ENCODE results near the gene HES6.

Gene HES6

DNA sequence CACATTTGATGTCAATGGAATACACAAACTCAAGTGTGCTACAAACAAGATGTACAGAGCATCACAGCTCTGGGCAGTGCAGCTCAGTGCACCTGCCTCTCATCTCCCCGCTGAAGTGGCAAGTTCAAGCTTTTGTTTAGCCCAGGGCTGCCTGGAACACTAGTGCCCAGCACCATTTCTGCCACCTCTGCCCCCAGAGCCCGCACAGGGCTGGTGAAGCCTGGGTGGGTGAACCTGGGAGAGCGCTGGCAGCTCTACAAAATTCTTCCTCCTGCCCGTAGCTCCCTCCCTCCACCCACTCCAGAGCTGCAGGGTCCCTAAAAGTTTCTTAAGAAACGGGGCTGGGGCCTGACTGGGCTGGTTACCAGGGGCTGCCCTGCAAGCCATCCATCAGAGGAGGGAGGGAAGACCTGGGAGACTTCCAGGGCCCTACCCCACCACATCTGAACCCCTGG is 1.5 kb downstream of the HES6 start:
- H3K27ac ChIP-seq = no peak overlapping the region
- peaks cover 0 to 6% of the 10 kb centered on the region in 2 donors for H3K27me3 ChIP-seq
- H3K9me3 ChIP-seq = no peaks in the 10 kb centered on the region
- DNase-seq = no peak
- TF ChIP-seq, protein P1, sequence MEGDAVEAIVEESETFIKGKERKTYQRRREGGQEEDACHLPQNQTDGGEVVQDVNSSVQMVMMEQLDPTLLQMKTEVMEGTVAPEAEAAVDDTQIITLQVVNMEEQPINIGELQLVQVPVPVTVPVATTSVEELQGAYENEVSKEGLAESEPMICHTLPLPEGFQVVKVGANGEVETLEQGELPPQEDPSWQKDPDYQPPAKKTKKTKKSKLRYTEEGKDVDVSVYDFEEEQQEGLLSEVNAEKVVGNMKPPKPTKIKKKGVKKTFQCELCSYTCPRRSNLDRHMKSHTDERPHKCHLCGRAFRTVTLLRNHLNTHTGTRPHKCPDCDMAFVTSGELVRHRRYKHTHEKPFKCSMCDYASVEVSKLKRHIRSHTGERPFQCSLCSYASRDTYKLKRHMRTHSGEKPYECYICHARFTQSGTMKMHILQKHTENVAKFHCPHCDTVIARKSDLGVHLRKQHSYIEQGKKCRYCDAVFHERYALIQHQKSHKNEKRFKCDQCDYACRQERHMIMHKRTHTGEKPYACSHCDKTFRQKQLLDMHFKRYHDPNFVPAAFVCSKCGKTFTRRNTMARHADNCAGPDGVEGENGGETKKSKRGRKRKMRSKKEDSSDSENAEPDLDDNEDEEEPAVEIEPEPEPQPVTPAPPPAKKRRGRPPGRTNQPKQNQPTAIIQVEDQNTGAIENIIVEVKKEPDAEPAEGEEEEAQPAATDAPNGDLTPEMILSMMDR (IDR thresholded peaks at IDR 0.05) = no peak
- intact Hi-C loops (cut with DNase I; ENCODE audit: low total_unique reads) = no loop called here
- H3K4me3 ChIP-seq = no peak overlapping the region
- no peaks in the 10 kb centered on the region for H3K36me3 ChIP-seq
- peaks cover 9 to 39% (median 37%) of the 10 kb centered on the region in 4 donors for H3K4me1 ChIP-seq

DNA sequence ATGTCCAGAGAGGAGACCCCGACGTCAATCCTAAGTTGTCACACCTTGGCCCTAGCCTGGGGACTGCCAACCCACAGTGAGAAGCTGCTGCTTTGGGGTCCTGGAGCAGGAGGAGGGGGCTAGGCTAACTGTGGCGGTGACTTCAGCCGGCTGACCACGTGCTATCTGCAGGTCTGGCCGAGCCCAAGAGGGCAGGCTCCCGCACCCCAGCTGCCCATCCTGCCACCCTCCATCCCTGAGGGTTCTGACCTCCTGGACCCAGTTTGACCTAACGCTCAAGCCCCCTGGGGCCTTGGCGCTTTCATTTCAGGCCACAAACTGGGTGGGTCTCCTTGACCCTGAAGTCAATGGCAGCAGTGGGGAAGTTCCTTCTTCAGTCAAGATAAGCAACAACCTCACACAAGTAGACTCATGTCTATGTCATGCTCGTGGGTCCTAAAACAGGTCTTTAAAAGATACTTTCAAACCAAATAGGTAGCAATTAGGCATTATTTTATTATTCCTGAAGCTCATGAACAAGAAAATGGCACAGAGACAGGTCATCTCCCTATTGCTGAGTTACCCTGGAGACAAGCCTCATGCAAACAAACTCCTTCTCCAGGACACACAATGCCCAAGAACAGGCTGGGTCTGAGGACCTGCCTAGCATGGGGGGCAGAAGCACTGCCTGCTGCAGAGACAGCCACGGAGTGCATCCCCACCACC is 2.3 kb downstream of the HES6 start:
- Histone ChIP-seq H3K4me1 (peaks cover 9 to 32% (median 30%) of the 10 kb centered on the region in 4 donors), H3K27ac (no peak overlapping the region), H3K27me3 (peaks cover 0 to 6% of the 10 kb centered on the region in 2 donors), H3K9me3 (no peaks in the 10 kb centered on the region), H3K4me3 (no peak overlapping the region), H3K36me3 (no peaks in the 10 kb centered on the region)
- TF ChIP-seq, protein P1 (IDR thresholded peaks at IDR 0.05) = no peak
- no peak for DNase-seq
- intact Hi-C loops (cut with DNase I; ENCODE audit: low total_unique reads) = no loop called here

DNA sequence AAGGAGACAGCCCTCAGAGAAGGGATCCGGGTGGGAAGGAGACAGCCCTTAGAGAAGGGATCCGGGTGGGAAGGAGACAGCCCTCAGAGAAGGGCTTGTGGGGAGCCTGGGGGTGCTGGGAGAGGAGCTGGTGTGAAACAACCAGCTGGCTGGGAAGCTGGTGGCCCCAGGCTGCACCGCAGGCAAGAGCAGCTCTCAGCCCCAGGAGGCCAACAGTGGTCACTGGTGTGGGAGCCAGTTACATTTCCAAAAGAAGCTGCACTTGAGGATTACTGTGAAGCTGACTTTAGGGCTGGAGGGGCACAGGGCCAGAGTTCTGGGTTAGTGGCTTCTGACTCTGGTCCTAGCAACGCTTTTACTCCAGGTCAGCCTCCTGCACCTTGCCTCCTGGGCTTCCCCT is 3.3 kb downstream of the HES6 start:
- no peak for DNase-seq
- intact Hi-C loops (cut with DNase I; ENCODE audit: low total_unique reads) = no loop called here
- H3K4me3 ChIP-seq = no peak overlapping the region
- H3K27ac ChIP-seq = no peak overlapping the region
- H3K4me1 ChIP-seq = peaks cover 9 to 31% (median 22%) of the 10 kb centered on the region in 4 donors
- peaks cover 0 to 6% of the 10 kb centered on the region in 2 donors for H3K27me3 ChIP-seq
- H3K36me3 ChIP-seq = no peaks in the 10 kb centered on the region
- TF ChIP-seq, protein P1 (IDR thresholded peaks at IDR 0.05) = no peak
- H3K9me3 ChIP-seq = no peaks in the 10 kb centered on the region

DNA sequence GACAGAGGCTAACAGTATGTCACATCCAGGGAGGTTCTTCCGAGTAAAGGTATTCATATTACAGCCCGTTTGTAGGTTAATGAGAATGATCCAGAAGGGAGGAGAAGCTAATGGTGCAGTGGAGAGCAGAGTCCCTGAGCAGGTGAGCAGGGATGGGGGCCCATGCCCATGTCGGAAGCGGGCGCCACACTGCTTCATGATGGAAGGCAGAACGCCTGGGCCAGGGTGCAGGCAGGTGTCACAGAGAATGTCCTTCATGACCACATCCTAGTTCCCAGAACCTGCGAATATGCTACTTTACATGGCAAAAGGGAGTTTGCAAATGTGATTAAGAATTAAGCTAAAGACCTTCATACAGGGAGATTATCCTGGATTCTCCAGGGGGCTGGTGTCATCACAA is 4.0 kb downstream of the HES6 start:
- Histone ChIP-seq H3K9me3 (no peaks in the 10 kb centered on the region), H3K4me3 (no peak overlapping the region), H3K36me3 (no peaks in the 10 kb centered on the region), H3K4me1 (peaks cover 6 to 31% (median 20%) of the 10 kb centered on the region in 4 donors), H3K27me3 (peaks cover 0 to 6% of the 10 kb centered on the region in 2 donors), H3K27ac (no peak overlapping the region)
- TF ChIP-seq, protein P1 (IDR thresholded peaks at IDR 0.05) = no peak
- intact Hi-C loops (cut with DNase I; ENCODE audit: low total_unique reads) = no loop called here
- no peak for DNase-seq

DNA sequence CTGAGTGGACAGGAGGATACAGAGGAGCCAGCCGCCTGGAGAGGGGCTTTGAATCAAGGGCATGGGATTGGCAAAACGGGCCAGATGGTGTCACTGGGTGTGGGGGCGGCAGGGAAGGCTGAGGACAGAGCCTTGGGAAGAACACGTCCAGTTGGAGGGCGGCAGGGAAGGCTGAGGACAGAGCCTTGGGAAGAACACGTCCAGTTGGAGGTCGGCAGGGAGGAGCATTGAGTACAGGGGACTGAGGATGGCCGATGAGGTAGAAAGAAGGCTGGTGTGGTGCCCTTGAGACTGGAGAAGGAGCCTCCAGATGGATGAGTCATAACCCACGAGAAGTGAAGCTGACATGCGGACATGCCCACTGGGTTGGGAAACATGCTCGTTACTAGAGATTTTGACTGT is 4.5 kb downstream of the HES6 start:
- intact Hi-C loops (cut with DNase I; ENCODE audit: low total_unique reads) = no loop called here
- Histone ChIP-seq H3K9me3 (no peaks in the 10 kb centered on the region), H3K4me1 (peaks cover under 1 to 26% (median 17%) of the 10 kb centered on the region in 4 donors), H3K27me3 (peaks cover 0 to 6% of the 10 kb centered on the region in 2 donors), H3K27ac (no peak overlapping the region), H3K36me3 (no peaks in the 10 kb centered on the region), H3K4me3 (no peak overlapping the region)
- TF ChIP-seq, protein P1 (IDR thresholded peaks at IDR 0.05) = no peak
- DNase-seq = no peak
